ENCODE data around the gene CNTFR. TPM values are rescaled to one million over a fixed set of nuclear protein-coding genes. Genes with fewer than 3 reads are reported as not detected.

Gene CNTFR
- total and polyA plus RNA-seq, 5 experiments from 2014 or later: not detected

GRCh38 chr9:34560599-34561214 is 28.8 kb downstream of the CNTFR start:
- H3K9me3 Mint-ChIP-seq: peaks cover 0 to 4% (median 0%) of the 10 kb centered on the region in 9 donors
- ATAC-seq (no peak), DNase-seq (peak in 1 of 10 donors; percentile 57)
- H3K4me3 Mint-ChIP-seq: no peak overlapping the region
- H3K27ac Mint-ChIP-seq: no peak overlapping the region
- H3K36me3 Mint-ChIP-seq: no peaks in the 10 kb centered on the region
- POLR2A ChIA-PET: no interaction called here
- peaks cover 24 to 66% (median 59%) of the 10 kb centered on the region in 5 donors for H3K27me3 Mint-ChIP-seq
- peaks cover 0 to 4% (median 0%) of the 10 kb centered on the region in 4 donors for H3K4me1 Mint-ChIP-seq

GRCh38 chr9:34559624-34560455 is 29.7 kb downstream of the CNTFR start:
- H3K4me3 Mint-ChIP-seq: no peak overlapping the region
- POLR2A ChIA-PET: no interaction called here
- H3K36me3 Mint-ChIP-seq: no peaks in the 10 kb centered on the region
- H3K27me3 Mint-ChIP-seq: peaks cover 24 to 64% (median 57%) of the 10 kb centered on the region in 5 donors
- peaks cover 0 to 4% (median 0%) of the 10 kb centered on the region in 9 donors for H3K9me3 Mint-ChIP-seq
- H3K4me1 Mint-ChIP-seq: peaks cover 0 to 4% (median 0%) of the 10 kb centered on the region in 4 donors
- peak in 1 of 10 donors; percentile 38 for DNase-seq
- ATAC-seq: no peak
- H3K27ac Mint-ChIP-seq: no peak overlapping the region

- peak overlapping the region in 1 of 10 donors; percentile 74 for H3K27ac Mint-ChIP-seq
- peaks cover 0 to 4% (median 0%) of the 10 kb centered on the region in 4 donors for H3K4me1 Mint-ChIP-seq
- POLR2A ChIA-PET: no interaction called here
- DNase-seq (no peak), ATAC-seq (no peak)
- no peaks in the 10 kb centered on the region for H3K36me3 Mint-ChIP-seq
- H3K9me3 Mint-ChIP-seq: peaks cover 0 to 4% (median 0%) of the 10 kb centered on the region in 9 donors
- H3K4me3 Mint-ChIP-seq: no peak overlapping the region
- peaks cover 23 to 64% (median 53%) of the 10 kb centered on the region in 5 donors for H3K27me3 Mint-ChIP-seq
Measured at GRCh38 chr9:34558919-34559623, 30.5 kb downstream of the CNTFR start.

GRCh38 chr9:34558364-34558763 is 31.2 kb downstream of the CNTFR start:
- POLR2A ChIA-PET: no interaction called here
- Mint-ChIP-seq H3K4me3 (no peak overlapping the region), H3K4me1 (peaks cover 0 to 2% (median 0%) of the 10 kb centered on the region in 4 donors), H3K36me3 (no peaks in the 10 kb centered on the region), H3K27me3 (peaks cover 22 to 56% (median 46%) of the 10 kb centered on the region in 5 donors), H3K9me3 (peaks cover 0 to 4% (median 0%) of the 10 kb centered on the region in 9 donors), H3K27ac (no peak overlapping the region)
- DNase-seq (peak in 1 of 10 donors; percentile 30), ATAC-seq (no peak)

- Mint-ChIP-seq H3K4me1 (peaks cover 0 to 1% (median 0%) of the 10 kb centered on the region in 4 donors), H3K9me3 (peaks cover 0 to 2% (median 0%) of the 10 kb centered on the region in 9 donors), H3K27ac (no peak overlapping the region), H3K27me3 (peaks cover 21 to 50% (median 40%) of the 10 kb centered on the region in 5 donors), H3K36me3 (no peaks in the 10 kb centered on the region), H3K4me3 (no peak overlapping the region)
- DNase-seq (peak in 1 of 10 donors; percentile 49), ATAC-seq (no peak)
- POLR2A ChIA-PET: no interaction called here
Measured at GRCh38 chr9:34557426-34558321, 31.9 kb downstream of the CNTFR start.

- Mint-ChIP-seq H3K4me1 (peaks cover 0 to 1% (median 0%) of the 10 kb centered on the region in 4 donors), H3K36me3 (no peaks in the 10 kb centered on the region), H3K4me3 (no peak overlapping the region), H3K9me3 (peaks cover 0 to 2% (median 0%) of the 10 kb centered on the region in 9 donors), H3K27me3 (peaks cover 21 to 51% (median 40%) of the 10 kb centered on the region in 5 donors), H3K27ac (no peak overlapping the region)
- ATAC-seq (no peak), DNase-seq (peak in 1 of 10 donors; percentile 23)
- POLR2A ChIA-PET: no interaction called here
Measured at GRCh38 chr9:34556949-34557348, 32.6 kb downstream of the CNTFR start.

GRCh38 chr9:34555936-34556525 is 33.5 kb downstream of the CNTFR start:
- Mint-ChIP-seq H3K9me3 (no peaks in the 10 kb centered on the region), H3K4me3 (no peak overlapping the region), H3K4me1 (peaks cover 0 to 1% (median 0%) of the 10 kb centered on the region in 4 donors), H3K27ac (no peak overlapping the region), H3K27me3 (peaks cover 18 to 50% (median 40%) of the 10 kb centered on the region in 5 donors), H3K36me3 (no peaks in the 10 kb centered on the region)
- peak in 1 of 10 donors; percentile 31 for DNase-seq
- no peak for ATAC-seq
- POLR2A ChIA-PET: no interaction called here

GRCh38 chr9:34555500-34555899 is 34.0 kb downstream of the CNTFR start:
- Mint-ChIP-seq H3K4me3 (no peak overlapping the region), H3K36me3 (no peaks in the 10 kb centered on the region), H3K9me3 (no peaks in the 10 kb centered on the region), H3K4me1 (peaks cover 0 to 1% (median 0%) of the 10 kb centered on the region in 4 donors), H3K27ac (no peak overlapping the region), H3K27me3 (peaks cover 18 to 49% (median 40%) of the 10 kb centered on the region in 5 donors)
- DNase-seq: peak in 1 of 10 donors; percentile 54
- POLR2A ChIA-PET: no interaction called here
- no peak for ATAC-seq

GRCh38 chr9:34555002-34555348 is 34.5 kb downstream of the CNTFR start:
- H3K4me3 Mint-ChIP-seq: no peak overlapping the region
- no peaks in the 10 kb centered on the region for H3K4me1 Mint-ChIP-seq
- peak in 1 of 10 donors; percentile 42 for DNase-seq
- H3K27ac Mint-ChIP-seq: no peak overlapping the region
- no peaks in the 10 kb centered on the region for H3K36me3 Mint-ChIP-seq
- POLR2A ChIA-PET: no interaction called here
- ATAC-seq: no peak
- H3K9me3 Mint-ChIP-seq: no peaks in the 10 kb centered on the region
- H3K27me3 Mint-ChIP-seq: peaks cover 13 to 45% (median 36%) of the 10 kb centered on the region in 5 donors

GRCh38 chr9:34554211-34555001 is 35.1 kb downstream of the CNTFR start:
- Mint-ChIP-seq H3K4me1 (no peaks in the 10 kb centered on the region), H3K27me3 (peaks cover 12 to 42% (median 32%) of the 10 kb centered on the region in 5 donors), H3K36me3 (no peaks in the 10 kb centered on the region), H3K4me3 (no peak overlapping the region), H3K9me3 (no peaks in the 10 kb centered on the region), H3K27ac (peak overlapping the region in 1 of 10 donors; percentile 48)
- DNase-seq: peak in 1 of 10 donors; percentile 32
- POLR2A ChIA-PET: no interaction called here
- no peak for ATAC-seq

- Mint-ChIP-seq H3K27me3 (peaks cover 12 to 39% (median 26%) of the 10 kb centered on the region in 5 donors), H3K4me1 (no peaks in the 10 kb centered on the region), H3K36me3 (no peaks in the 10 kb centered on the region), H3K27ac (no peak overlapping the region), H3K9me3 (no peaks in the 10 kb centered on the region), H3K4me3 (no peak overlapping the region)
- POLR2A ChIA-PET: no interaction called here
- no peak for ATAC-seq
- peak in 1 of 10 donors; percentile 61 for DNase-seq
Measured at GRCh38 chr9:34553511-34554021, 36.0 kb downstream of the CNTFR start.

Measured in naive thymus-derived CD8-positive, alpha-beta T cell (primary cell).